ENCODE measurements around the gene RHEX. TPM values are rescaled to one million over a fixed set of nuclear protein-coding genes. Genes with fewer than 3 reads are reported as not detected.

Gene RHEX
- total and polyA plus RNA-seq, 2 donors (not counting 1 experiment from before 2014, with no cell fraction given) = not detected

GRCh38 chr1:206089341-206089740, 36.4 kb downstream of the RHEX start:
- no peak for DNase-seq (ENCODE audit: low read depth in 2 of 2)
- Histone ChIP-seq H2AFZ (ENCODE audit: low read length) (no peak overlapping the region), H4K20me1 (ENCODE audit: control insufficient read depth, extremely low read depth, insufficient read depth, low read length) (no peaks in the 10 kb centered on the region), H3K36me3 (ENCODE audit: control insufficient read depth, insufficient read depth, low read length) (no peaks in the 10 kb centered on the region), H3K27me3 (ENCODE audit: control insufficient read depth, insufficient read depth, low read length) (peaks cover 24% of the 10 kb centered on the region), H3K79me2 (ENCODE audit: control insufficient read depth, insufficient read depth, low read length) (no peaks in the 10 kb centered on the region), H3K4me2 (ENCODE audit: extremely low read depth, insufficient read depth, low read length) (no peak overlapping the region), H3K27ac (ENCODE audit: insufficient read depth, low read length) (no peak overlapping the region), H3K4me3 (replicated peaks in 1 of 4; ENCODE audit: control extremely low read depth in 1 of 4, insufficient read depth in 1 of 4, low read depth in 3 of 4, low read length in 4 of 4) (no peak overlapping the region), H3K4me1 (ENCODE audit: control insufficient read depth, extremely low read depth, insufficient read depth, low read length) (no peaks in the 10 kb centered on the region), H3K9me3 (ENCODE audit: control insufficient read depth, insufficient read depth, low read depth, low read length) (no peaks in the 10 kb centered on the region), H3K9ac (ENCODE audit: insufficient read depth, low read length) (no peak overlapping the region)
- TF ChIP-seq EZH2 (IDR thresholded peaks at IDR 0.05; ENCODE audit: low read length, missing control alignments) (no peak), CTCF (conservative IDR thresholded peaks at IDR 0.05 in 1 of 2, IDR thresholded peaks at IDR 0.05 in 1 of 2; ENCODE audit: low read depth in 1 of 2, low read length in 2 of 2) (no peak)

GRCh38 chr1:206094024-206094423, 41.1 kb downstream of the RHEX start:
- no peaks in the 10 kb centered on the region for H3K79me2 ChIP-seq (ENCODE audit: control insufficient read depth, insufficient read depth, low read length)
- H3K36me3 ChIP-seq (ENCODE audit: control insufficient read depth, insufficient read depth, low read length) = no peaks in the 10 kb centered on the region
- H2AFZ ChIP-seq (ENCODE audit: low read length) = no peak overlapping the region
- H3K4me3 ChIP-seq (replicated peaks in 1 of 4; ENCODE audit: control extremely low read depth in 1 of 4, insufficient read depth in 1 of 4, low read depth in 3 of 4, low read length in 4 of 4) = no peak overlapping the region
- H3K4me1 ChIP-seq (ENCODE audit: control insufficient read depth, extremely low read depth, insufficient read depth, low read length) = no peaks in the 10 kb centered on the region
- no peak for DNase-seq (ENCODE audit: low read depth in 2 of 2)
- TF ChIP-seq CTCF (conservative IDR thresholded peaks at IDR 0.05 in 1 of 2, IDR thresholded peaks at IDR 0.05 in 1 of 2; ENCODE audit: low read depth in 1 of 2, low read length in 2 of 2) (no peak), EZH2 (IDR thresholded peaks at IDR 0.05; ENCODE audit: low read length, missing control alignments) (no peak)
- no peak overlapping the region for H3K9ac ChIP-seq (ENCODE audit: insufficient read depth, low read length)
- no peaks in the 10 kb centered on the region for H4K20me1 ChIP-seq (ENCODE audit: control insufficient read depth, extremely low read depth, insufficient read depth, low read length)
- H3K4me2 ChIP-seq (ENCODE audit: extremely low read depth, insufficient read depth, low read length) = no peak overlapping the region
- no peak overlapping the region for H3K27ac ChIP-seq (ENCODE audit: insufficient read depth, low read length)
- no peaks in the 10 kb centered on the region for H3K9me3 ChIP-seq (ENCODE audit: control insufficient read depth, insufficient read depth, low read depth, low read length)
- H3K27me3 ChIP-seq (ENCODE audit: control insufficient read depth, insufficient read depth, low read length) = peaks cover 16% of the 10 kb centered on the region

- Histone ChIP-seq H3K9me3 (ENCODE audit: control insufficient read depth, insufficient read depth, low read depth, low read length) (no peaks in the 10 kb centered on the region), H3K9ac (ENCODE audit: insufficient read depth, low read length) (no peak overlapping the region), H4K20me1 (ENCODE audit: control insufficient read depth, extremely low read depth, insufficient read depth, low read length) (no peaks in the 10 kb centered on the region), H3K4me2 (ENCODE audit: extremely low read depth, insufficient read depth, low read length) (no peak overlapping the region), H3K4me3 (replicated peaks in 1 of 4; ENCODE audit: control extremely low read depth in 1 of 4, insufficient read depth in 1 of 4, low read depth in 3 of 4, low read length in 4 of 4) (no peak overlapping the region), H3K79me2 (ENCODE audit: control insufficient read depth, insufficient read depth, low read length) (no peaks in the 10 kb centered on the region), H3K27me3 (ENCODE audit: control insufficient read depth, insufficient read depth, low read length) (peaks cover 34% of the 10 kb centered on the region), H3K27ac (ENCODE audit: insufficient read depth, low read length) (no peak overlapping the region), H3K4me1 (ENCODE audit: control insufficient read depth, extremely low read depth, insufficient read depth, low read length) (no peaks in the 10 kb centered on the region), H3K36me3 (ENCODE audit: control insufficient read depth, insufficient read depth, low read length) (no peaks in the 10 kb centered on the region), H2AFZ (ENCODE audit: low read length) (no peak overlapping the region)
- DNase-seq (ENCODE audit: low read depth in 2 of 2) = no peak
- TF ChIP-seq EZH2 (IDR thresholded peaks at IDR 0.05; ENCODE audit: low read length, missing control alignments) (no peak), CTCF (conservative IDR thresholded peaks at IDR 0.05 in 1 of 2, IDR thresholded peaks at IDR 0.05 in 1 of 2; ENCODE audit: low read depth in 1 of 2, low read length in 2 of 2) (no peak)
Observed at GRCh38 chr1:206097381-206097780, 44.4 kb downstream of the RHEX start.
